ENCODE results near the gene LMF1.

GRCh38 chr16:939941-940340 lies 30.8 kb downstream of the LMF1 start:
- TF ChIP-seq POLR2A (IDR thresholded peaks at IDR 0.05), result no peak
- no peak for TF ChIP-seq CTCF (IDR thresholded peaks at IDR 0.05)
